ENCODE data around the gene PTPRJ.

GRCh38 chr11:48127521-48128183, 147.3 kb downstream of the PTPRJ start:
- TF ChIP-seq CTCF (IDR thresholded peaks at IDR 0.05; ENCODE audit: insufficient read depth, low read depth, low read length) (no peak), EZH2 (IDR thresholded peaks at IDR 0.05; ENCODE audit: insufficient read depth, low read length) (no peak)

Measured in astrocyte (in vitro differentiated cells and primary cell).